Right renal cortex interstitium (tissue), 3 donors: ENCODE measurements around the gene PCDHGA9. TPM values are rescaled to one million over a fixed set of nuclear protein-coding genes. Genes with fewer than 3 reads are reported as not detected.
A peak's percentile ranks its signal among the peaks of the same experiment; 100 is the strongest.
"Not testable (repeated sequence)": the region's sequence is repeated elsewhere in the genome, so short reads cannot be mapped to it uniquely, and the experiment has no call there.

Source experiments
- DNase-seq, 3 donors: peaks; one replicate each; pipeline ENCODE4 v3.0.0-alpha.2; 2013; ENCODE audit warnings: low read depth in 3 of 3, low spot score in 2 of 3
- polyA plus RNA-seq, 3 donors: library from polyadenylated mRNA; unstranded; fragments of 120-200 nt; gene quantifications; one replicate each; pipeline ENCODE4 v1.2.1, GENCODE V29; 2013; ENCODE audit not compliant: insufficient read length in 3 of 3

PCDHGA9 gene
- polyA plus RNA-seq, 3 donors, result 4.9 to 6.0 (median 5.3) TPM

DNA sequence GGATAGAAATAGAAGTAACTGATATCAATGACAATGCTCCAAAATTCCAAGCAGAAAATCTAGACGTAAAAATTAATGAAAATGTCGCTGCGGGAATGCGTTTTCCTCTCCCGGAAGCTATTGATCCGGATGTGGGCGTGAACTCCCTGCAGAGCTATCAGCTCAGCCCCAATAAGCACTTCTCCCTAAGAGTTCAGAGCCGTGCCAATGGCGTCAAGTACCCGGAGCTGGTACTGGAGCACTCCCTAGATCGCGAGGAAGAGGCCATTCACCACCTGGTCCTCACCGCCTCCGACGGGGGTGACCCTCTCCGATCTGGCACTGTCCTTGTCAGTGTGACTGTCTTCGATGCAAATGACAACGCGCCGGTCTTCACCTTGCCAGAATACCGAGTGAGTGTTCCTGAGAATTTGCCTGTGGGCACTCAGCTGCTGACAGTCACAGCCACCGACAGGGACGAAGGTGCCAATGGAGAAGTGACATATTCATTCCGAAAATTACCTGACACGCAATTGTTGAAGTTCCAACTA is 11.0 kb downstream of the PCDHGA9 start:
- DNase-seq, result no peak

DNA sequence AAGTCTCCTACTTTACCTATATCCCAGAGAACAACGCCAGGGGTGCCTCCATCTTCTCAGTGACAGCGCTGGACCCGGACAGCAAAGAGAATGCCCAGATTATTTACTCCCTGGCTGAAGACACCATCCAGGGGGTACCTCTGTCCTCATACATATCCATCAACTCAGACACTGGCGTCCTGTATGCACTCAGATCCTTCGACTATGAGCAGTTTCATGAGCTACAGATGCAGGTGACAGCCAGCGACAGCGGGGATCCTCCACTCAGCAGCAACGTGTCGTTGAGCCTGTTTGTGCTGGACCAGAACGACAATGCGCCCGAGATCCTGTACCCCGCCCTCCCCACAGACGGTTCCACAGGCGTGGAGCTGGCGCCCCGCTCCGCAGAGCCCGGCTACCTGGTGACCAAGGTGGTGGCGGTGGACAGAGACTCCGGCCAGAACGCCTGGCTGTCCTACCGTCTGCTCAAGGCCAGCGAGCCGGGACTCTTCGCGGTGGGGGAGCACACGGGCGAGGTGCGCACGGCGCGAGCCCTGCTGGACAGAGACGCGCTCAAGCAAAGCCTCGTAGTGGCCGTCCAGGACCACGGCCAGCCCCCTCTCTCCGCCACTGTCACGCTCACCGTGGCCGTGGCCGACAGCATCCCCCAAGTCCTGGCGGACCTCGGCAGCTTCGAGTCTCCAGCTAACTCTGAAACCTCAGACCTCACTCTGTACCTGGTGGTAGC is 12.1 kb downstream of the PCDHGA9 start:
- not testable (repeated sequence) for DNase-seq

DNA sequence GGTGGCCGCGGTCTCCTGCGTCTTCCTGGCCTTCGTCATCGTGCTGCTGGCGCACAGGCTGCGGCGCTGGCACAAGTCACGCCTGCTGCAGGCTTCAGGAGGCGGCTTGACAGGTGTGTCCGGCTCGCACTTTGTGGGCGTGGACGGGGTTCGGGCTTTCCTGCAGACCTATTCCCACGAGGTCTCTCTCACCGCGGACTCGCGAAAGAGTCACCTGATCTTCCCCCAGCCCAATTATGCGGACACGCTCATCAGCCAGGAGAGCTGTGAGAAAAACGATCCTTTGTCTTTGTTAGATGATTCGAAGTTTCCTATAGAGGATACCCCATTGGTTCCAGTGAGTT is 12.7 kb downstream of the PCDHGA9 start:
- DNase-seq, result not testable (repeated sequence)

GRCh38 chr5:141417494-141418172 is 15.1 kb downstream of the PCDHGA9 start, which contains the start of gene PCDHGB7:
PCDHGB7 (plus strand) TSS chr5:141417677; CDS start chr5:141417860, 183 bp downstream.
- DNase-seq, result peak in 1 of 3 donors; percentile 29

DNA sequence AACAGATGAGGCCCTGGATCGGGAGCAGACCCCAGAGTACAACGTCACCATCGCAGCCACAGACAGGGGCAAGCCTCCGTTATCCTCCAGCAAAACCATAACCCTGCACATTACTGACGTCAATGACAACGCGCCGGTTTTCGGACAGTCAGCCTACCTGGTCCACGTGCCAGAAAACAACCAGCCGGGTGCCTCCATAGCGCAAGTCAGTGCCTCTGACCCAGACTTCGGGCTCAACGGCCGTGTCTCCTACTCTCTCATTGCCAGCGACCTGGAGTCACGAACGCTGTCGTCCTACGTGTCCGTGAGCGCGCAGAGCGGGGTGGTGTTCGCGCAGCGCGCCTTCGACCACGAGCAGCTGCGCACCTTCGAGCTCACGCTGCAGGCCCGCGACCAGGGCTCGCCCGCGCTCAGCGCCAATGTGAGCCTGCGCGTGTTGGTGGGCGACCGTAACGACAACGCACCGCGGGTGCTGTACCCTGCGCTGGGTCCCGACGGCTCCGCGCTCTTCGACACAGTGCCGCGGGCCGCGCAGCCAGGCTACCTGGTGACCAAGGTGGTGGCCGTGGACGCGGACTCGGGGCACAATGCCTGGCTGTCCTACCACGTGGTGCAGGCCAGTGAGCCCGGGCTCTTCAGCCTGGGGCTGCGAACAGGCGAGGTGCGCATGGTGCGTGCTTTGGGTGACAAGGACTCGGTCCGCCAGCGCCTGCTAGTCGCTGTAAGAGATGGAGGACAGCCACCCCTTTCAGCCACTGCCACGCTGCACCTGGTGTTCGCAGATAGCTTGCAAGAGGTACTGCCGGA is 16.7 kb downstream of the PCDHGA9 start:
- DNase-seq, result no peak

DNA sequence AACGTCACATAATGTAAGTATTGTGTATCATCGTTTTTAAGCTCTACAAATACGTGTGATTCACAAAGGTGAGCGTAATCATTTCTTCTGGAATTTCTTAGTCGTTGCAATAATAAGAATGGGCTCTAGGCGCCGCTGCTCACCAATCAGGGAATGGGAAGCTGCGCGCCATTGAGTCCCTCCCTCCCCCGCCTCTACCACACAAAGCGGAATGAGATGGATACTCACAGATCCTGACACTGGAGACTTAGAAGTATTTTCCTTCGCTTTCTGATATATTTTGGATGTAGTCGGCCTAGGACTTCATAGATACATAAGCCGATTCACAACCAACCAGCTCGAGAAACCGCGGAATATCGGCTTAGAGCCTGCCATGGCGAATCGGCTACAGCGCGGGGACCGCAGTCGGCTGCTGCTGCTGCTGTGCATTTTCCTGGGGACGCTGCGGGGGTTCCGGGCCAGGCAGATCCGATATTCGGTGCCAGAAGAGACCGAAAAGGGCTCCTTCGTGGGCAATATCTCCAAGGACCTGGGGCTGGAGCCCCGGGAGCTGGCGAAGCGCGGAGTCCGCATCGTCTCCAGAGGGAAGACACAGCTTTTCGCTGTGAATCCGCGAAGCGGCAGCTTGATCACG is 18.4 kb downstream of the PCDHGA9 start, which contains the start of gene PCDHGA11:
Gene PCDHGA11 (plus strand): TSS at position 197 of the 634 bp plus-strand sequence. CDS start 177 bp downstream, at position 374.
- DNase-seq, result no peak

- DNase-seq, result no peak
Observed at GRCh38 chr5:141421489-141421855, 18.9 kb downstream of the PCDHGA9 start.

GRCh38 chr5:141422742-141423291 is 20.2 kb downstream of the PCDHGA9 start:
- no peak for DNase-seq

DNA sequence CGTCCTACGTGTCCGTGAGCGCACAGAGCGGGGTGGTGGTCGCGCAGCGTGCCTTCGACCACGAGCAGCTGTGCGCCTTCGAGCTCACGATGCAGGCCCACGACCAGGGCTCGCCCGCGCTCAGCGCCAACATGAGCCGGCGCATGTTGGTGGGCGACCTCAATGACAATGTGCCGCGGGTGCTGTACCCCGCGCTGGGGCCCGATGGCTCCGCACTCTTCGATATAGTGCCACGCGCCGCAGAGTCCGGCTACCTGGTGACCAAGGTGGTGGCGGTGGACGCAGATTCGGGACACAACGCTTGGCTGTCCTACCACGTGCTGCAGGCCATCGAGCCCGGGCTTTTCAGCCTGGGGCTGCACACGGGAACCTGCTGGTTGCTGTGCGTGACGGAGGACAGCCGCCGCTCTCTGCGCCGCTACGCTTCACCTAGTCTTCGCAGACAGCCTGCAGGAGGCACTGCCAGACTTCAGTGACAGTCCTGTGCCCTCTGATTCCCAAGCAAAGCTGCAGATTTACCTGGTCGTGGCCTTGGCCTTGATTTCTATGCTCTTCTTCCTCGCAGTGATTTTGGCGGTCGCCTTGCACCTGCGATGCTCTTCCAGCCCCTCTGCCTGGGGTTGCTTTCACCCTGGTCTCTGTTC is 25.3 kb downstream of the PCDHGA9 start:
- no peak for DNase-seq

DNA sequence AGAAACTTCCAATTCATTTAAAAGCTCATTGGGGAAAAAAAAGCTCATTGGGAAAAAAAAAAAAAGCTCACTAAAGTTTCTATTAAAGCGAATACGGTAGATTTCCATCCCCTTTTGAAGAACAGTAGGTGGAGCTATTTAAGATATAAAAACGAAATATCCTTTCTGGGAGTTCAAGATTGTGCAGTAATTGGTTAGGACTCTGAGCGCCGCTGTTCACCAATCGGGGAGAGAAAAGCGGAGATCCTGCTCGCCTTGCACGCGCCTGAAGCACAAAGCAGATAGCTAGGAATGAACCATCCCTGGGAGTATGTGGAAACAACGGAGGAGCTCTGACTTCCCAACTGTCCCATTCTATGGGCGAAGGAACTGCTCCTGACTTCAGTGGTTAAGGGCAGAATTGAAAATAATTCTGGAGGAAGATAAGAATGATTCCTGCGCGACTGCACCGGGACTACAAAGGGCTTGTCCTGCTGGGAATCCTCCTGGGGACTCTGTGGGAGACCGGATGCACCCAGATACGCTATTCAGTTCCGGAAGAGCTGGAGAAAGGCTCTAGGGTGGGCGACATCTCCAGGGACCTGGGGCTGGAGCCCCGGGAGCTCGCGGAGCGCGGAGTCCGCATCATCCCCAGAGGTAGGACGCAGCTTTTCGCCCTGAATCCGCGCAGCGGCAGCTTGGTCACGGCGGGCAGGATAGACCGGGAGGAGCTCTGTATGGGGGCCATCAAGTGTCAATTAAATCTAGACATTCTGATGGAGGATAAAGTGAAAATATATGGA is 27.9 kb downstream of the PCDHGA9 start, which contains the start of gene PCDHGA12:
Gene PCDHGA12 (plus strand): TSS at position 176 of the 782 bp plus-strand sequence. CDS start 253 bp downstream, at position 429.
- no peak for DNase-seq

DNA sequence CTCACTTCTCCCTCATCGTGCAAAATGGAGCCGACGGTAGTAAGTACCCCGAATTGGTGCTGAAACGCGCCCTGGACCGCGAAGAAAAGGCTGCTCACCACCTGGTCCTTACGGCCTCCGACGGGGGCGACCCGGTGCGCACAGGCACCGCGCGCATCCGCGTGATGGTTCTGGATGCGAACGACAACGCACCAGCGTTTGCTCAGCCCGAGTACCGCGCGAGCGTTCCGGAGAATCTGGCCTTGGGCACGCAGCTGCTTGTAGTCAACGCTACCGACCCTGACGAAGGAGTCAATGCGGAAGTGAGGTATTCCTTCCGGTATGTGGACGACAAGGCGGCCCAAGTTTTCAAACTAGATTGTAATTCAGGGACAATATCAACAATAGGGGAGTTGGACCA is 28.7 kb downstream of the PCDHGA9 start:
- no peak for DNase-seq

DNA sequence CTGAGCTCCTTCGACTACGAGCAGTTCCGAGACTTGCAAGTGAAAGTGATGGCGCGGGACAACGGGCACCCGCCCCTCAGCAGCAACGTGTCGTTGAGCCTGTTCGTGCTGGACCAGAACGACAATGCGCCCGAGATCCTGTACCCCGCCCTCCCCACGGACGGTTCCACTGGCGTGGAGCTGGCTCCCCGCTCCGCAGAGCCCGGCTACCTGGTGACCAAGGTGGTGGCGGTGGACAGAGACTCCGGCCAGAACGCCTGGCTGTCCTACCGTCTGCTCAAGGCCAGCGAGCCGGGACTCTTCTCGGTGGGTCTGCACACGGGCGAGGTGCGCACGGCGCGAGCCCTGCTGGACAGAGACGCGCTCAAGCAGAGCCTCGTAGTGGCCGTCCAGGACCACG is 29.7 kb downstream of the PCDHGA9 start:
- not testable (repeated sequence) for DNase-seq

- DNase-seq, result not testable (repeated sequence)
Observed at GRCh38 chr5:141432726-141433125, 30.1 kb downstream of the PCDHGA9 start.

DNA sequence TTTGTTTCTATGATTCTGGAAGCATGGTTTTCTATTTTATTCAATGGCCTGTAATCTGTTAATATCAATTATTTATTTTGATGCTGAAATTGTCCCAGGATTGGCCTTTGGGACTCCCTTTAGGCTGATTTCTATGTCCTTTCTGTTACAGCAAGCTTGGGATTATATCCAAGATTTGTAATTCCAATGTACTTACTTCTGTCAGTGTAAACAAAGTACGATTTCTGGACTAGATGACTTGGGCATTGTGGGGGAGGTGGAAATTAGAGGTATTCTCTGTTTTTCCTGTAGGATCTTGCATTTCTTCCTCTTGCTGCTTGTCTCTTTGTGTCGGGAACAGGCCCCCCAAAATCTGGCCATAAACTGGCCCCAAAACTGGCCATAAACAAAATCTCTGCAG is 31.4 kb downstream of the PCDHGA9 start:
- no peak for DNase-seq

GRCh38 chr5:141437221-141437620 is 34.6 kb downstream of the PCDHGA9 start:
- no peak for DNase-seq

DNA sequence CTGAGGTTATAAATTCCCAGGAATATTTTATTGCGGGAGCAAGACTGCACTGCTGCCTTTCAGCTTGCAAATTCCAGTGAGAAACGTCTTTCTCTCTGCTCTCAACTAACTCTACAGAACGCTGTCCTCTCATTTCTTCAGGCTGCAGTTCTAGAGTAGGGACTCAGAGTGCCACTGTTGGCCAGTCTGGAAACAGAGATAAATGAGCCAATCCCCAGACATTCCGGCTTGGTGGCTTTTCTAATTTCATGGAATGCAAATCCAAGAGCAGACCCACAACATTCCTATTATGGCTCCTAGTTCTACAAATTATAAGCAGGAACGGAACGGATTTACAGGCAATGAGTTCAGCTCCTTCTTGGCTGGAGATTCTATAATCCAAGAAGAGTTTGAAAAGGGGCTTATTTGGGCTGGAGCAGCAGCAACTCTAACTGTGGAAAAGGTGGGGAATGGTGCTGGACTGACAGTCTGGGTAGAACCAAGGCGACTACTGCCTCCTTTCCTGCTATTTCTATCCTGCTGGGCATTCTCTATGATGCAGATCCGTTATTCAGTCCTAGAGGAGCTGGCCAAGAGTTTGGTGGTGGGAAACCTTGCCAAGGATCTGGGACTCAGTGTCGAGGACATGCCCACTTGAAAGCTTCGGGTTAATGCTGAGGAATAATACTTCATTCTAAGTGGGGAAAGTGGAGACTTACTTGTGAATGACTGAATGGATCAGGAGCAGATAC is 37.0 kb downstream of the PCDHGA9 start:
- DNase-seq, result no peak

GRCh38 chr5:141440341-141440740 is 37.8 kb downstream of the PCDHGA9 start:
- no peak for DNase-seq

DNA sequence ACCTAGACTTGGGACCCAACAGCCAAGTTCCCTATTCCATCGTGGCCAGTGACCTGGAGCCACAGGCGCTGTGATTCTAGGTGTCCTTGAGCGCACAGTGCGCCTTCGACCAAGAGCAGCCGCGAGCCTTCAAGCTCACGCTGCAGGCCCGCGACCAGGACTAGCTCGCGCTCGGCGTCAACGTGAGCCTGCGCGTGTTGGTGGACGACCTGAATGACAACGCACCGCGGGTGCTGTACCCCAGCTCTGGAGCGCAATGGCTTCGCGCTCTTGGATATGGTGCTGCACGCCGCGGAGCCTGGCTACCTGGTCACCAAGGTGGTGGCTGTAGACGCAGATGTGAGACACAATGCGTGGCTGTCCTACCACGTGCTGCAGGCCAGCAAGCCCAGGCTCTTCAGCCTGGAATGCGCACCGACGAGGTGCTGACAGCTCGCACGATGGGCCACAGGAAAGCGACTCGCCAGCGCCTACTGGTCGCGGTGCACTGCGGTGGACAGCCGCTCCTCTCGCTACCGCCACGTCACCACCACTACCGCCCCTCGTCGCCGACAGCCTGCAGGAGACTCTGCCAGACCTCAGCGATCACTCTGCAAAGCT is 39.1 kb downstream of the PCDHGA9 start:
- no peak for DNase-seq
